Body of pancreas (tissue), 4 donors: ENCODE results near the gene IQCF2. TPM values are rescaled to one million over a fixed set of nuclear protein-coding genes. Genes with fewer than 3 reads are reported as not detected.

Experiments
- ATAC-seq: fragments of 150-250 bp; one replicate; pipeline ENCODE4 v1.9.1; 2016
- DNase-seq, 4 donors: peaks; one replicate each; pipeline ENCODE4 v3.0.0-alpha.2; 2019
- H3K27ac ChIP-seq, 4 donors: fragments of 200-600 bp; sonication (generic); 1 replicate in 3 of 4; 2 replicates in 1 of 4; pipeline versions ENCODE4 v1.5.1 to v1.6.1; 2016 to 2019; ENCODE audit warnings: mild to moderate bottlenecking in 1 of 4, mixed read lengths in 1 of 4, moderate library complexity in 1 of 4
- H3K27me3 ChIP-seq, 2 donors: fragments of 200-600 bp; sonication (generic); one replicate each; pipeline ENCODE4 v1.6.0; 2016; ENCODE audit warnings: mild to moderate bottlenecking in 1 of 2
- H3K36me3 ChIP-seq, 2 donors: fragments of 200-600 bp; sonication (generic); replicated peaks in 1 of 2; 2 replicates each; pipeline ENCODE4 v1.5.1; 2016; ENCODE audit warnings: low read depth in 2 of 2; ENCODE audit not compliant: insufficient read depth in 1 of 2
- H3K4me1 ChIP-seq: fragments of 200-600 bp; sonication (generic); one replicate; pipeline ENCODE4 v1.6.0; 2016
- H3K4me3 ChIP-seq, 2 donors: fragments of 200-600 bp; sonication (generic); 1 replicate in 1 of 2; 2 replicates in 1 of 2; pipeline ENCODE4 v1.5.1; 2016 to 2019
- H3K9me3 ChIP-seq, 3 donors: fragments of 200-600 bp; sonication (generic); 1 replicate in 2 of 3; 2 replicates in 1 of 3; pipeline ENCODE4 v1.5.1; 2016
- POLR2A ChIP-seq, 3 donors: fragments of 450-650 bp; IDR thresholded peaks; one replicate each; pipeline ENCODE4 v1.6.1; 2016; ENCODE audit warnings: antibody characterized with exemption in 3 of 3, mild to moderate bottlenecking in 2 of 3
- WGBS, 2 donors: methylation state at CpG; one replicate each; pipeline ENCODE4 v1.1.5; 2017; 5-methylcytosine and 5-hydroxymethylcytosine counted together
- intact Hi-C: fragments of 100-400 bp; cut with DNase I; formaldehyde crosslinking; loops from one replicate; pipeline ENCODE4 v1.15.1; 2023
- total RNA-seq, 2 donors: library from RNA; depleted of rRNA; stranded (reverse); fragments of >200 nt; gene quantifications; one replicate each; pipeline ENCODE4 v1.1.0, GENCODE V29; 2016
- TF ChIP-seq, protein P1 (sequence below), 7 experiments: fragments of 450-650 bp in 4 of 7; fragments of 200-600 bp in 3 of 7; sonication (generic) in 3 of 7; IDR thresholded peaks; one replicate each; pipeline ENCODE4 v1.5.1; 2016 to 2019; ENCODE audit warnings: antibody characterized with exemption in 7 of 7

IQCF2 gene
- not detected for total RNA-seq

DNA sequence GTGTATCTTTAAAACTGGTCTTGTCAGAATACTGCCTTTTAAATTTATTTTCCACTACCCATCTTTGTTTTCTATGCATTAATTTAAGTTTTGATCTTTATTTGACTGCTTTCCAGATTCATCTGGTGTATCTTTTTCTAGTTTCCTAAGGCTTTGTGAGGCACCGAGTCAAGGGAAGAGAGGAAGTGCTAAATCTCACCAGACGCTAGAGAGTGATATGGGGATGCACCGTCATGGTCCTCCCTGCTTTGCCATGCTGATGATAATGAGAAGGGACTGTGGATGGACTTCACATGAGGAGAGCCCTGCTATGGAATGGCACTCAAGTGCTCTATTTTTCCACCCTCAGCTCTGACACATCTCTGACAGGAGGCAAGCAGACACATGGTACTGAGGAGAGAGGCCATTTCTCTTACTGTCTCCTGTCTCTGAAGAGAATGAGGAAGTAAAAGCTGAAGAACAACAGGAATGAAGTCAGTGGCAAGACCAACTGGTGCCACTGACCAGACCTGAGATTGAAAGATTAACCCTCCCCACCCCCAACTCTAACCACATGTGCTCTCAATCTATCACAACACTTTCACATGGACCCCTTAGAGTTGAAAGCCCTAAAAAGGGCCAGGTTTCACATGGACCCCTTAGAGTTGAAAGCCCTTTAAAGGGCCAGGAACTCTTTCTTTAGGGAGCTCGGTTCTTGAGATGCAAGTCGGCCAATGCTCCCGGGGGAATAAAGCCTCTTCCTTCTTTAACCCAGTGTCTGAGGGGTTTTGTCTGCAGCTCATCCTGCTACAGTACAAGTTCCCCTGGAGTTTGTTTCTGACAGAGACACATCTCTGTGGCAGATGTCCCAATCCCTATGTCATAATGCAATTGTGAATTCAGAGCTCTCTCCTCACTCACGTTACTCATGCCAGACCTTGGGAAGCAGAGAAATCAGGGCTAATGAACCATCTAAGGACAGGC, at the start of gene IQCF2:
Gene IQCF2, plus strand, starts transcription at position 913 of the 963 bp plus-strand sequence. CDS start 52 bp downstream, outside the sequence.
- H3K4me1 ChIP-seq: no peaks in the 10 kb centered on the region
- no peaks in the 10 kb centered on the region for H3K9me3 ChIP-seq
- H3K4me3 ChIP-seq: no peak within 1 kb of the TSS
- ATAC-seq (no peak), DNase-seq (no peak)
- no peaks in the 10 kb centered on the region for H3K36me3 ChIP-seq
- H3K27me3 ChIP-seq: no peaks in the 10 kb centered on the region
- intact Hi-C loops: no loop called here
- WGBS, 2 donors: 57 to 71% methylated on average over 6 to 7 of the region's 7 CpGs
- TF ChIP-seq, protein P1, sequence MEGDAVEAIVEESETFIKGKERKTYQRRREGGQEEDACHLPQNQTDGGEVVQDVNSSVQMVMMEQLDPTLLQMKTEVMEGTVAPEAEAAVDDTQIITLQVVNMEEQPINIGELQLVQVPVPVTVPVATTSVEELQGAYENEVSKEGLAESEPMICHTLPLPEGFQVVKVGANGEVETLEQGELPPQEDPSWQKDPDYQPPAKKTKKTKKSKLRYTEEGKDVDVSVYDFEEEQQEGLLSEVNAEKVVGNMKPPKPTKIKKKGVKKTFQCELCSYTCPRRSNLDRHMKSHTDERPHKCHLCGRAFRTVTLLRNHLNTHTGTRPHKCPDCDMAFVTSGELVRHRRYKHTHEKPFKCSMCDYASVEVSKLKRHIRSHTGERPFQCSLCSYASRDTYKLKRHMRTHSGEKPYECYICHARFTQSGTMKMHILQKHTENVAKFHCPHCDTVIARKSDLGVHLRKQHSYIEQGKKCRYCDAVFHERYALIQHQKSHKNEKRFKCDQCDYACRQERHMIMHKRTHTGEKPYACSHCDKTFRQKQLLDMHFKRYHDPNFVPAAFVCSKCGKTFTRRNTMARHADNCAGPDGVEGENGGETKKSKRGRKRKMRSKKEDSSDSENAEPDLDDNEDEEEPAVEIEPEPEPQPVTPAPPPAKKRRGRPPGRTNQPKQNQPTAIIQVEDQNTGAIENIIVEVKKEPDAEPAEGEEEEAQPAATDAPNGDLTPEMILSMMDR (IDR thresholded peaks at IDR 0.05): no peak
- TF ChIP-seq POLR2A (IDR thresholded peaks at IDR 0.05): no peak
- no peak within 1 kb of the TSS for H3K27ac ChIP-seq

DNA sequence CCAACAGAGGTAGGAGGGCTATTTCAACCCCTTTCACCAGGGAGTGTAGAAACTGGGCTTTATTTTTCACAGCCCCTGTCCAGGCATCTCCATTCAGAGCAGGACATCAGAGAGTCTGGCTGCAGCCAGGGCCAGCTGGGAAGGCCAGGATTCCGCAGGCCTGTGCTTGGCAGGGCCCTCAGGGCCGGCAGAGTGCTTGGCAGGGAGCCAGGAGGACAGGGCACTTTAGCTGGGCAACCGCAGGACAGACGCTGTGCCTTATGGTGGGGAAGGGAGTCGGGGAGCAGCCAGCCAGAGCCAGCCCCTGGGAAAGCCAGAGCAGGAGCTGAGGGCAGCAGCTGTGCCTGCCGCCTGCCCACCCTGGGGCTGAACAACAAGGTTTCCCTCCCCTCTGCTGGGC, 47.9 kb upstream of the IQCF2 start:
- Histone ChIP-seq H3K27me3 (no peaks in the 10 kb centered on the region), H3K4me1 (no peaks in the 10 kb centered on the region), H3K36me3 (no peaks in the 10 kb centered on the region), H3K4me3 (no peak overlapping the region), H3K27ac (no peak overlapping the region), H3K9me3 (no peaks in the 10 kb centered on the region)
- ATAC-seq (no peak), DNase-seq (peak in 3 of 4 donors; percentile 6 to 45 (median 29))
- intact Hi-C loops: no loop called here
- WGBS, 2 donors: 25 to 53% methylated on average over 2 to 6 of the region's 6 CpGs
- TF ChIP-seq, protein P1 (IDR thresholded peaks at IDR 0.05): no peak
- no peak for TF ChIP-seq POLR2A (IDR thresholded peaks at IDR 0.05)

DNA sequence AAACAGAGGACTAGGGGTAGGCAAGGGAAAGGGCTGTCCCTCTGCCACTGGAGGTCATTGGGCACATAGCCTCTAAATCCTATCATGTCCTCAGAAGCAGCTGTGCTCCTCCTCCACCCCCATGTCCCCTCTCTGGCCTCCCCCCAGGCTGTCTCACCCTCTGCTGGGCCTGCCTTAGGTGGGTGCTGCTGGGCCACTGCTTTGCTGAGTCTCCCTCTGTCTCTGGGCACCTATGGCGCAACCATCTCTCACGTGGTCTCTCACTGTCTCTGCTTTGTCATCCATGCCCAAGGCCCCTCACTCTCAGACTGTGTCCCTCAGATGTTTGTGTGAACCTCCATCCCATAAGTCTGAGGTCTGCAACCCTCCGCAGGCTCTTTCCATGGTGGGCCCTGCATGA, 47.4 kb upstream of the IQCF2 start:
- H3K4me3 ChIP-seq: no peak overlapping the region
- 77 to 83% methylated on average over 3 of the region's 3 CpGs for WGBS, 2 donors
- H3K36me3 ChIP-seq: no peaks in the 10 kb centered on the region
- no peaks in the 10 kb centered on the region for H3K27me3 ChIP-seq
- no peak for TF ChIP-seq POLR2A (IDR thresholded peaks at IDR 0.05)
- TF ChIP-seq, protein P1 (IDR thresholded peaks at IDR 0.05): no peak
- no peak for ATAC-seq
- H3K9me3 ChIP-seq: no peaks in the 10 kb centered on the region
- H3K4me1 ChIP-seq: no peaks in the 10 kb centered on the region
- no peak for DNase-seq
- H3K27ac ChIP-seq: no peak overlapping the region
- intact Hi-C loops: no loop called here

DNA sequence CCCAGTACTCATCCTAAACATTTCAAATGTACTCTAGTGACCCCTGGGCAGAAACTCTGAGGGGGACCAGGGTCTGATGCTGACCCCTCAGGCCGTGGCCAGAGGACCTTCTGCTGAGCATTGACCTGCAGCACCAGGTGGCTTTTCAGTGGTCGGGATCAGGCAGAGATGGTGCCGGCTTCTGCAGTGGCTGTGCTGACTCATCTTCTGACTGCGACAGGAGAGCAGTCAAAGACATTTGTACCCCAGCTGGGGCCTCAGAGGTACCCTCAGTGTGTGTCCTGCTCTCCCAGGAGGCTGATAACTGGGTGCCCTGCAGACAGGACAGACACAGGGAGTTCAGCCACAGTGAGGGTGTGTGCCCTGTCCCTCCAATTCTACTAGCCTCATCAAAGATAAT, 45.8 kb upstream of the IQCF2 start:
- H3K4me1 ChIP-seq: no peaks in the 10 kb centered on the region
- intact Hi-C loops: no loop called here
- no peak for TF ChIP-seq POLR2A (IDR thresholded peaks at IDR 0.05)
- TF ChIP-seq, protein P1 (IDR thresholded peaks at IDR 0.05): no peak
- H3K9me3 ChIP-seq: no peaks in the 10 kb centered on the region
- no peak for DNase-seq
- 47 to 57% methylated on average over 3 to 4 of the region's 4 CpGs for WGBS, 2 donors
- no peak overlapping the region for H3K4me3 ChIP-seq
- H3K27me3 ChIP-seq: no peaks in the 10 kb centered on the region
- no peak overlapping the region for H3K27ac ChIP-seq
- no peak for ATAC-seq
- H3K36me3 ChIP-seq: no peaks in the 10 kb centered on the region
